SHP77 (cell line): ENCODE results near the gene NVL.

Experiments used
- DNase-seq, 2 experiments: peaks; one replicate each; lab custom pipeline; 2025; lab: John Stamatoyannopoulos, UW

Gene NVL

DNA sequence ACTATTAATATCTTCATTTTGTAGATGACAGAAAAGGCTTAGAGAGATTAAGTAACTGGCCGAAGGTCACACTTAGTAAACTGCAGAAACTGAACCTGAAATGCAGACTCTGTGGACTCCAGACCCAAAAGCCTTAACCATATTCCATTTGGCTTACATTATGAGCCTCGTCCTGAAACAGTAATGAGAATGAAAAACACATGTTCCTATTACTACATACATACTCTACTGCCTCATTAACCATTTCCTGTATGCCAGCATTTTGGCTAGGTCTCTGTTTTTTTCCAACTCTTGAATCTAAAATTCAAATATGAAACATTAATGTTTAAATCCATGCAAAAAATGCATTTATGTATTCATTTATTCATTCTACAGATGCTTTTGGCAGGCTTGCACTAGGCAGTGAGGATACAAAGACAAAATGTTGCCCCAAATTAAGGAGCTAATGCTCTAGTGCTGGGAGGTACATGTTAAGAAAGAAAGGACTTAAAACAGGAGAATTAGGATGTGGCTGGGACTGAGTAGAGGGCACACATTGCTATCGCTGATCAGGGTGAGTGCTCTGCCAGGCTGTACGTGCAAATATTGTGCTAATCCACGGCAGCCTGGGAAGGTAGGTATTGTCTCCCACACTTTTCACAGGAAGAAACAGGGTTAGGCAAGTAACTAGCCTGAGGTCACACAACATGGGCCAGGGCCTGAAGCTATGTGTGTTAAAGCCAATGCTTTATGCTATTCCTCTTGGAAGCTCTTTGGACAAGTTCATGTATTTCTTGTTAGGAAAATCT is 133.0 kb downstream of the NVL start:
- no peak for DNase-seq

- no peak for DNase-seq
These were observed 136.5 kb downstream of the NVL start for GRCh38 chr1:224193319-224193966.

DNA sequence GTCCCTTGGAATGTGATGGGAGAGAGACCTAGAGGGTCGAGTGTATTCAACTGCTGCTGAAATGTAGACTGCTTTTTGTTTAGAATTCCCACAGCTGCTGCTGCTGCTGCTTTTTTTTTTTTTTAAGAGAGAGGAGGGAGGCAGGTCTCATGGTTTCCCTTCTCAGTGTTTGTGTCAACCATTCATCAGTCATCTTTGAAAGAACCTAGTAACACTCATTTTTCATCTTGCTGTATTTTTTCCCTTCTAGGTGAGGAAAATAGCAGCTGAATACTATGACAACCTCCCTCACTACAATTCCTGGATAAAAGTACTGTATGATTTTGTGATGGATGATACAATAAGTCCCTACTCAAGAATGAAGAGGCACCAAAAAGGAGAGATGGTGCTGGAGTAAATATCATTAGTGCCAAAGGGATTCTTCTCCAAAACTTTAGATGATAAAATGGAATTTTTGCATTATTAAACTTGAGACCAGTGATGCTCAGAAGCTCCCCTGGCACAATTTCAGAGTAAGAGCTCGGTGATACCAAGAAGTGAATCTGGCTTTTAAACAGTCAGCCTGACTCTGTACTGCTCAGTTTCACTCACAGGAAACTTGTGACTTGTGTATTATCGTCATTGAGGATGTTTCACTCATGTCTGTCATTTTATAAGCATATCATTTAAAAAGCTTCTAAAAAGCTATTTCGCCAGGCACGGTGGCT is 137.7 kb downstream of the NVL start:
- DNase-seq = no peak

DNA sequence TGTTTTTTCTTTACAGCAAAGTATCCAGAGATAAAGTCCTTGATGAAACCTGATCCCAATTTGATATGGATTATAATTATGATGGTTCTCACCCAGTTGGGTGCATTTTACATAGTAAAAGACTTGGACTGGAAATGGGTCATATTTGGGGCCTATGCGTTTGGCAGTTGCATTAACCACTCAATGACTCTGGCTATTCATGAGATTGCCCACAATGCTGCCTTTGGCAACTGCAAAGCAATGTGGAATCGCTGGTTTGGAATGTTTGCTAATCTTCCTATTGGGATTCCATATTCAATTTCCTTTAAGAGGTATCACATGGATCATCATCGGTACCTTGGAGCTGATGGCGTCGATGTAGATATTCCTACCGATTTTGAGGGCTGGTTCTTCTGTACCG is 140.4 kb downstream of the NVL start:
- DNase-seq = no peak

GRCh38 chr1:224188286-224188685 is 141.7 kb downstream of the NVL start:
- no peak for DNase-seq

GRCh38 chr1:224185208-224185607 is 144.8 kb downstream of the NVL start:
- DNase-seq = no peak

- peak; percentile 39 to 68 for DNase-seq
These were observed 146.2 kb downstream of the NVL start for GRCh38 chr1:224183591-224184312.

DNA sequence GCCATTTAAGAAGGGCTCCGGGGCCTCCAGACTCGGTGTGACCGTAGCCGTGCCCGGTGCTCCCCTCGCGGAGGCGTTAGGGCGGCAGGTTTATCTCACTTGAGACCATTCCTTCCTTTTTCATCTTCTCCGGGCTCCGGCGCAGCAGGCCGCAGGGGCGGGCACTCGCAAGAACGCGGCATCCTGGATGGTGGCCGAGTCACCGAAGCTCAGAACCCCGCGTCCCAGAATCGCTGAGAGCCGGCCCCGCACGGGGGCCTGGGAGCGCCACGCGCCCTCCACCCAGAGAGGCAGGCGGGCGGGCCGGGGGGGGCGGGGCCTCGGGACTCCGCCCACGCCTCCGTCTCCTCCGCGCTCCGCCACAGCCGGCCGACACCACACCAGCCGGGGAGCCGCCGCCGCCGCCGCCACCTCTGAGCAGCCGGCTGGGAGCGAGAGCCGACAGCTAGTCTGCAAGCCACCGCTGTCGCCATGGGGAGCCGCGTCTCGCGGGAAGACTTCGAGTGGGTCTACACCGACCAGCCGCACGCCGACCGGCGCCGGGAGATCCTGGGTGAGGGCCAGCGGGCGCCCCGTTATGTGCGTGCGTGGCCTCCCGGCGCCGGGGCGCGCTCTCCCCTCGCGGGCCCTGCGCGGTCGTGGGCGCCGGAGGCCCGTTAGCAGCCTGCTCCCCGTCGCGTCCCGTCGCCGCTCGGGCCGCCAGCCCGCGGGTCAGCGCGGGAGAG is 146.9 kb downstream of the NVL start, which contains the start of gene DEGS1:
DEGS1 (plus strand) TSS at position 375 of the 725 bp plus-strand sequence; CDS start at position 472, 97 bp downstream.
- peak; percentile 86 to 89 for DNase-seq

DNA sequence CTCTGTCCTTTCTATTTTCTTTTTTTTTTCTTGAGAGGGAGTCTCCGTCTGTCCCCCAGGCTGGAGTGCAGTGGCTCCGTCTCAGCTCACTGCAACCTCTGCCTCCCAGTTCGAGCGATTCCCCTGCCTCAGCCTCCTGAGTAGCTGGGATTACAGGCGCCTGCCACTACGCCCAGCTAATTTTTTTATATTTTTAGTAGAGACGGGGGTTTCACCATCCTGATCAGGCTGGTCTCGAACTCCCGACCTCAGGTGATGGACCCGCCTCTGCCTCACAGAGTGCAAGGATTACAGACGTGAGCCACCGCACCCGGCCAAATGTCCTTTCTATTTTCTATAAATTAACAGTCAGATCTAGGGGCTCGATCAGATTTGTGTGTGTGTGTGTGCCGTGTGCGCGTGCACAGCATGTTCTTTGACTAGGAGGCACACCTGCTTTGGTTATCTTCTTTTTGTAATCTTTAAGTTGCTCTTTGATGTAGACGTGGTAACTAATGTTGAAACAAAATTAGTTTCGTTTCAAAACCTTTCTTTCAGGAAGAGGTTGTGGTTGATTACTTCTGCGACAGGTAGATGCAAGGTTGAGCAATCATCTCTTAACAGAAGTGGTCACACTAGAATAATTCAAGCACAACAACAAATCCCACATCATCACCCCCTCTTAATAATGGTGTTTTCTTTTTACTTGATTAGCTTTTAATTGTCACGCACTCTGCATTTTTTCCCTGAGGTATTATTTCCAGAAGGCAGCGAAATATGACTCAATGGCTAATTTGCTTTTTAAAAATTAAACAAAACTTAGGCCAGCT is 147.7 kb downstream of the NVL start:
- peak; percentile 14 to 24 for DNase-seq

DNA sequence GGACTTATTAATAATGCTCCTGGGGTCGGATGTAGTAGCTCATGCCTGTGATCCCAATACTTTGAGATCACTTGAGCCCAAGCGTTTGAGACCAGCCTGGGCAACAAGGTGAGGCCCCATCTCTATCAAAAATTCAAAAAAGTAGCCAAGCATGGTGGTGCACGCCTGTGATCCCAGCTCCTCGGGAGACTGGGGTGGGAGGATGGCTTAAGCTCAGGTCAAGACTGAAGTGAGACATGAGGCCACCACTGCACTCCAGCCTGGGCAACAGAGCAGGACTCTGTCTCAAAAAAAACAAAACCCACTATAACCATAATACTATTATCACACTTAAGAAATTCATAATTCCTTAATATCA is 148.5 kb downstream of the NVL start:
- DNase-seq = no peak

DNA sequence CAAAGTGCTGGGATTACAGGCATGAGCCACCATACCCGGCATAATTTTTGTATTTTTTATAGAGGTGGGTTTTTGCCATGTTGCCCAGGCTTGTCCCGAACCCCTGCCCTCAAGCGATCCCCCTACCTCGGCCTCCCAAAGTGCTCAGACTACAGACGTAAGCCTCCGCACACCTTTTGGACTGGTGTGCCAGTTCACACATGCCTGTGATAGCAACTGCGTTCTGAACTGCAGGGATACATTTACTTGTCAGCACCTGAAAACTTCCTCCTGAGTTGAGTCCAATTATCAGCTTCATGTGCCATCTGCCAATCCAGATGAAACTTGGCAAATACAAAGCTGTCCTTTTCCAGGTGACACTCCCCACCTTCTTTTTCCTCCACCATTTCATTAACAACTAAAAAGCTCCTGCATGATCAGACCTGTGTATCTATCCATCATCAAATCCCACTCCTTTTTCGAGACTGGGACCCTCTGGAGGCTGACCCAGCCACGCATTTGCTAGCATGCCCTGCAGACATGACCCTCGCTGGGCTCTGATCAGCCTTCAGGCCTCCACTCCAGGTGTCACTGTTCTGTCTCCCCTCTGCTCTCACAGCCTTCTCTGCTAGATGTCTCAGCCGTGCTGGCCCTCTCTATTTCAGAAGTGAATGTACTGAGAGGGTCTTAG is 149.1 kb downstream of the NVL start:
- no peak for DNase-seq

DNA sequence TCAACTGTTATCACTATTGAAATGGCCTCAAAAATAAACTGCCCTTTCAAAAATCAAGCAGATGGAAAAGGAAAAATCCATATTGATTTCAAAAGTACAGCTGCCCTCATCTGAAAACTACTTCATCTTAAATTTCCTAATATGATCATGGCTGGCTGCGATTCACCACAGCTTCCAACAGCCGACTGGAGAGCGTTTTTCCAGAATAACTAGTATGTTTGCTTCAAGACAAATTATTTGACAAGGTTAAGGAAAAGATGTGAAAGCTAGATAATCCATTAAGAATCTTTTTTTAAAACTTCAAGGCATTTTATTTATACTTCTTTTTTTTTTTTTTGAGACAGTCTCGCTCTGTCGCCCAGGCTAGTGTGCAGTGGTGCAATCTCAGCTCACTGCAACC is 151.1 kb downstream of the NVL start:
- no peak for DNase-seq

DNA sequence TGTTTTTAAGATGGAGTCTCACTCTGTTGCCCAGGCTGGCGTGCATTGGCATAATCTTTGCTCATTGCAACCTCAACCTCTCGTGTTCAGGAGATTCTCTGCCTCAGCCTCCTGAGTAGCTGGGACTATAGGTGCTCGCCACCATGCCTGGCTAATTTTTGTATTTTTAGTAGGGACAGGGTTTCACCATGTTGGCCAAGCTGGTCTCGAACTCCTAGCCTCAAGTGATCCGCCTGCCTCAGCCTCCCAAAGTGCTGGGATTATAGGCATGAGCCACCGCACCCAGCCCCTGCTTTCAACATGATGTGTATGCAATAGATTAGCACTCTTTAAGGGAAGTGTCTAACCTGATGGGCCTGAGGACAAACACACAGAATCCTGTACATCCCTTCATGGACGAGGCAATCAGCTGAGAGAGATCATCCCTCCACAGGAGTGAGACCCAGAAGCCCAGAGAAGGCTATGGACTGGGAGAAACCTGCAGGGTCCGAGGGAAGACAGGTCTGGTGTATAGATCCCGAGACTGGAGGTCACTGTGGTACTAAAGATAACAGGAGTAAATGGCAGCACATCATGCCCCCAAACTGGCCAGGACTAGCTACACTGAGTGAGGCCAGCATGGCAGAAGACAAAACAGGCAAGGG is 152.5 kb downstream of the NVL start:
- DNase-seq = no peak
